ENCODE results near the gene ZNF750.
A peak's percentile ranks its signal among the peaks of the same experiment; 100 is the strongest.

Gene ZNF750

GRCh38 chr17:82835122-82835521 is 4.7 kb downstream of the ZNF750 start:
- DNase-seq (ENCODE audit: low spot score) = no peak

- DNase-seq (ENCODE audit: low spot score) = no peak
Measured at GRCh38 chr17:82832881-82833475, 6.8 kb downstream of the ZNF750 start.

DNA sequence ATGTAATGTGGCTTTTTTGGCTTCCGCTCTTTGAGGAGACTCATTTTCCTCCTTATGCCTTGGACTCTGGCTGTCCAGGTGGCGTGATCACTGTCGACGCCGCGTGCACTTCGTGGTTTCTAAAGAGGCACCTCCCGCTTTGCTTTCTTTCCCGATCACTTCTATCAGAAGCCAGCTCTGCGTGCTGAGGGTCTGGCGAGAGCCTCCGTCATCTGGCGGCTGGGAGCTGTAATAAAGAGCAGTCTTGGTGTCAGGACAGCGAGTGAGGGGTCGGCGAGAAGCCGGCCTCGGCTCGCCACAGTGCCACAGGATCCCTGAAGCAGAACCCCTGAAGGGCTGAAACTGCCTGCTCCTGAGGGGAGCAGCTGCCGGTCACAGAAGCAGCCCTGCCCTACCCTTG is 7.4 kb downstream of the ZNF750 start:
- no peak for DNase-seq (ENCODE audit: low spot score)

DNA sequence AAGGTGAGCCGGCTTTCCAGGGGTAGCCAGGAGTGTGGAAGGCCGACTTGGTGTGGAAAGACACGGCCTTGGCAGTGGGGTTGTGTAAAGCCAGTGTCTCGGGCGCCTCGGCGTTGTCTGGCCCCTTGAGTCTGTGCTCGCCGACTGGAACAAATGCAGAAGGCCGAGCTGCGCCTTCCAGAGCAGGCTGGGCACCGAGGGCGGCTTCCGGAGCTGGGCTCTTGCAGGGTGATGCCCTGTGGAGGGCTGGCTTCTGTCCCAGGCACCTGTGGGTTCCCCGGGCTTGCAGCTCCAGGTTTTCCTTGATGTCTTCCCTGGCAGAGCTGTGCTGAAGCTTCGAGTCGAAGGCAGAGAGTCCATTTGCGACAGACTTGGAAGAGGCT is 8.0 kb downstream of the ZNF750 start:
- DNase-seq (ENCODE audit: low spot score) = no peak

DNA sequence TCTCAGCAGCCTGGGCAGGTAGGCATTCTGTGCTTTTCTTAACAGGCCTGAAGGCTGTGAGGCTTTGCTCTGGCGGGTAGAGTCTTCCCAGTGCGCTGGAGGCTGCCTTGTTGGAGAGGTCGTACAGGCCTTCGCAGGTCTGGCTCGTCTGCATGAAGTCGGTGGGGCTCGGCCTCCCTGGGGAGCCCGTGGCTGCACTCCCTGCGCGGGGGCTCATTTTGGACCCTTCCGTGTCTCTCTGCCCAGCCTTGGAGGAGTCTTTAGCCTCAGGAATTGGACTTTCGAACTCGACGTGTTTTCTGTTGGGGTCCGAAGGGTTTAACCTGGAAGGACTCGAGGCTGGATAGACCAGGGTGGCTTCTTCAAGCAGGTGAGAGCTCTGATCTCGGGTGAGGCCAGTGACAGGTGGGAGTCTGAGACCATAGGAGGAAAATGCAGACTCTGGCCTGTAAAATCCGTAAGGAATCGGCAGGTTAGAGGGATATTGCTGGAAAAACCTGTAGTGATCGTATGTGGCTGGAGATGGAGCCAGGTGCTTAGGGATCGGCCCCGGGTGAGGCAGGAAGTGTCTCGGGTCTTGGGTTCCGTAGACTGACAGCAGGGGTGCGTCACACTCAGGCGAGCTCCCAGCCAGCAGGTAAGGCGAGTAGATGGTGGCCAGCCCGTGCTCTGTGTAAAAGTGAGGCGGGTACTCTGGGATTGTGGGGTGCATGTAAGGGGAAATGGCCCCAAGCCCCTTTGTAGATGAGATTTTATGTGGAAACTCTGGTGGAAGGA is 8.6 kb downstream of the ZNF750 start:
- no peak for DNase-seq (ENCODE audit: low spot score)

- DNase-seq (ENCODE audit: low spot score) = no peak
Measured at GRCh38 chr17:82830249-82830661, 9.6 kb downstream of the ZNF750 start.

DNA sequence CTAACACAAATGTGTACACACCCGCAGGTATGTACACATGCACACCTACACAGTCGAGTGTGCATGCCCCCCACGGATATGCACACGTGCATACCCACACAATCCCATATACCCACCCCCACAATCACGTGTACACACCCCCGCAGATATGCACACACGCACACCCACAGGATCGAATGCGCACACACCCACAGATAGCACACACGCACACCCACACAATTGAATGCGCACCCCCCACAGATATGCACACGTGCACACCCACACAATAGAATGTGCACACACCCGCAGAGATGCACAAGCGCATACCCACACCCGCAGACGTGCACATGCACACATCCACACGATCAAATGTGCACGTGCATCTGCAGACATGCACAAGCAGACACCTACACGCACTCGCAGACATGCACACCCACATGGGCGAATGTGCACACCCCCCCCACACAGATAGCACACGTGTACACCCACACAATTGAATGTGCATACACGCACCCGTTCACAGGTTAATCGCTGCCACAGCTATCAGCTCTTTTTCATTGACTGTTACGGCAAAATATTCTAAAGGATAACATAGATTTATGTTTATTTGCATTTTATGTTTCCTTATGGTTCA is 10.8 kb downstream of the ZNF750 start:
- DNase-seq (ENCODE audit: low spot score) = no peak

- DNase-seq (ENCODE audit: low spot score) = no peak
Measured at GRCh38 chr17:82826956-82827355, 12.9 kb downstream of the ZNF750 start.

DNA sequence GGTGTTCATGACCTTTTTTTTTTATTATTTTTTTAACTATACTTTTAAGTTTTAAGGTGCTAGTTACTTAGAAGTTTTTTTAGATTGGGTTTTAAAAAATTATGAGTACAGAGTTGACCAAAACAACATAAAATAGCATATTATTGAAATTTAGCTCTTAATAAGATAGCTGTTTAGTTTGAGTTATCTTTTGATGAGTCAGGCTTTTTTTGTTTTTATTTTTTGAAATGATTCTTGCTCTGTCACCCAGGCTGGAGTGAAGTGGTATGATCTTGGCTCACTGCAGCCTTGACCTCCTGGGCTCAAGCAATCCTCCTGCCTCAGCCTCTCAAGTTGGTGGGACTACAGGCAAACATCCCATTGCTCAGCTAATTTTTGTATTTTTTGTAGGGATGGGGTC is 13.6 kb downstream of the ZNF750 start:
- no peak for DNase-seq (ENCODE audit: low spot score)

- no peak for DNase-seq (ENCODE audit: low spot score)
Measured at GRCh38 chr17:82825540-82826124, 14.2 kb downstream of the ZNF750 start.

- peak; percentile 82 for DNase-seq (ENCODE audit: low spot score)
Measured at GRCh38 chr17:82823004-82823403, 16.8 kb downstream of the ZNF750 start.

GRCh38 chr17:82822281-82822680 is 17.5 kb downstream of the ZNF750 start:
- DNase-seq (ENCODE audit: low spot score) = no peak

- no peak for DNase-seq (ENCODE audit: low spot score)
Measured at GRCh38 chr17:82821554-82821953, 18.3 kb downstream of the ZNF750 start.

- DNase-seq (ENCODE audit: low spot score) = no peak
Measured at GRCh38 chr17:82820278-82821251, 19.3 kb downstream of the ZNF750 start.

DNA sequence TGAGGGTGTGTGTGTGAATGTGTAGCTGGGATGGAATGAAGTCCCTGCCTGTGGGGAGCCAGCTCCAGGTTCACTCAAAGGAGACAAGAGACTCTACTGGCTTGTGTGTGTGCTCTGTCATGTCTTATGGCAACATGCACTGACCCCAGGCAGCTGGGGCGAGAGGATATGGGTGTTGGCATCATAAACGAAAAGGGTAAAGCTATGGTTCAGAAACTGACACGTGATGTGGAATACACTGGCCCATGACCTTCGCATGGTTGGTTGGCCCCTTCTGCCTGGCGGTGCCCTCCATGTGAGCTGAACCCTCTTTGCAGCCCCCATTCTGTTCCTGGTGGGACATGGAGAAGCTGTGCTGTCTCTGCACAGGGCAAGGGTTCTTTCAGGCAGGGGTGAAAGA is 21.9 kb downstream of the ZNF750 start:
- no peak for DNase-seq (ENCODE audit: low spot score)

DNA sequence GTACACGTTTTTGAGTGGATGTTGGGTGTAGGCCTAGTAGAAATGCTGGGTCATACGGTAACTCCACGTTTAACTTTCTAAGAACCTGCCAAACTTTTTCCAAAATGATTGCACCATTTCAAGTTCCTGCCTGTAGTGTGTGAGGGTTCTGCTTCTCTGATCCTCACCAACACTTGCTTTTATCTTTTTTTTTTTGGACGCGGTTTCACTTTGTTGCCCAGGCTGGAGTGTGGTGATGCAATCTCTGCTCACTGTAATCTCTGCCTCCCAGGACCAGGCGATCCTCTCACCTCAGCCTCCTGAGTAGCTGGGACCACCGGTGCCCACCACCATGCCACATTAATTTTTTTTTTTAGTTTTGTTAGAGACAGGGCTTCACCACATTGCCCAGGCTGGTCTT is 23.5 kb downstream of the ZNF750 start:
- DNase-seq (ENCODE audit: low spot score) = no peak

DNA sequence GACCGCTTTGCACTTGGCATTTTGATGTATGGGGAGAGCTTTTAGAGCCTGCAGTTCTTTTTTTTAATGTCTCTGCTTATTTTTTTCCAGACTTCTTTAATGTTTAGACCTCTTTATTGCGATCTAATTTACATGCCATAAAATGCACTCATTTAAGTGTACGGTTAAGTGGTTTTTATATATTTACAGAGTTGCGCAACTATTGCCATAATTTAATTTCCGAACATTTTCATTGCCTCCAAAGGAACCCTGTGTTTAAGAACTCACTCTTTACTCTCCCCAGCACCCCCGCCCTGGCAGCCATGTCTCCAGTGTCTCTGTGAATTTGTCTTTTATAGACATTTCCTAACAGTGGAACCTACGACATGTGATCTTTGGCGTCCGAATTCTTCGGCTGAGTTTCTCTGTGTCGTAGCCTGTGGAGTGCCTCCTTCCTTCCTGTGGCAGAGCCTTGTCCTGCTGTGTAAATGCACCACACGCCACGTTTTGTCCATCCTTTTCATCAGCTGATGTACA is 24.0 kb downstream of the ZNF750 start:
- no peak for DNase-seq (ENCODE audit: low spot score)

GRCh38 chr17:82815354-82815753 is 24.5 kb downstream of the ZNF750 start:
- DNase-seq (ENCODE audit: low spot score) = no peak

DNA sequence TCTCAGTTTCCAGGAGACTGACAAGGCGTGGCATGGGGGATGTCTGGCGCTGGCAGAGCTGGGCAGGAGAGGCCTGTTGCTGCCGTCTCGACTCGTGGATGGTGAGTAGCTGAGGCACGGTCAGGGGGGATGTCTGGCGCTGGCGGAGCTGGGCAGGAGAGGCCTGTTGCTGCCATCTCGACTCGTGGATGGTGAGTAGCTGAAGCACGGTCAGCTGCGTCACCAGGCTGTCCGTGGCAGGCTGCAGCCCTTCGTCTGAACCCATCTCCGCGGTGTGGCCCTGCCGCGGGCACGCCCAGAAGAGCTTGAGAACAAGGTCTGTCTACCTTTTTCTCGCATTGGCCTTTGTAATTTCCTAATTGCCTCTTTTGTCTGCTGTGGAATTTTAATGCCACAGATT is 25.0 kb downstream of the ZNF750 start:
- DNase-seq (ENCODE audit: low spot score) = no peak

DNA sequence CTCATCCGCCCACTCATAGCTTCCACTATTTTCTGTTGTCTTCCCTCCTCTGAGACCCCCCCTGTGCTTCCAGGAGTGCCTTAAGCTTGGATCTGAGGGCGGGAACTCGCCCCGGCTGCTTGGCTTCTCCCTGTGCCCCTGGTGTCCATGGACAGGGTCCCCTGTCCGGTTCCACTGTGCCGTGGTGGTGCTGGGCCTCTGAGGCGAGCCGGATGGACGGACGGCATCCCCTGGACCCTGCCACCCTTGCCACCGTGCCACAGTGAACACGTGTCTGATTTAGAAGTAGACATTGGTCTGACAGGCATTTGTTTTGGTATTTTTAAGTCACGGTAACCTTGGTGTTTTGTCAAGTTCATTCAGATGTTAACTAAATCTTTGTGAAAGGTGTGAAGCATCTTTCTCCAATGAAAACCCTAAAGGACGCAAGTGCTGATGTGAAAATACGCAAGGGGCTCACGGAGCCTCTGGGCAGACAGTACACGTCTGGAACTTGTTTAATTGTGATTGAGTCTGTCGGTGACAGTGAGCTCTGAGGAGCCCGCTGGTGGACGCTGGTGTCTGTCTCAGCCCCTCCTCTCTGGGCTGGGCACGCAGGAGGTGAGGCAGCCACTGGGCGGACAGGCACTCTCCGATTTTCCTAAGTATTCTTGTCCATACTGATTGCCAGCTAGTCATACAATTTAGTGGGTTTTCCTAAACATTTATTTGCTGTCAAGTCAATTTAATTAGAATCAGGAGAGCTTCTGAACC is 26.3 kb downstream of the ZNF750 start:
- DNase-seq (ENCODE audit: low spot score) = no peak

DNA sequence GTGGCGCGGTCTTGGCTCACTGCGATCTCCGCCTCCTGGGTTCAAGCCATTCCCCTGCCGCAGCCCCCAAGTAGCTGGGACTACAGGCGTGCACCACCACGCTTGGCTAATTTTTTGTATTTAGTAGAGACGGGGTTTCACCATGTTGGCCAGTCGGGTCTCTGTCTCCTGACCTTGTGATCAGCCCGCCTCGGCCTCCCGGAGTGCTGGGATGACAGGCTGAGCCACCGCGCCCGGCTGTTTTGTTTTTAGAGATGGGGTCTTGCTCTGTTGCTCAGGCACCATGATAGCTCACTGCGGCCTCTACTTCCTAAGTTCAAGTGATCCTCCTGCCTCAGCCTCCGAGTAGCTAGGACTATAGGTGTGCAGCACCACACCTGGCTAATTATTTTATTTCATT is 27.2 kb downstream of the ZNF750 start:
- no peak for DNase-seq (ENCODE audit: low spot score)

All from iPS-NIHi11 (cell line).